HK-2 (cell line): Measurements from ENCODE around the gene SFRP4.

Source experiments
- DNase-seq: peaks from one replicate; pipeline ENCODE4 v3.0.0-alpha.2; 2018; ENCODE audit not compliant: unreplicated experiment

Gene SFRP4

GRCh38 chr7:37925620-37926019, 9.0 kb upstream of the SFRP4 start:
- no peak for DNase-seq

GRCh38 chr7:37924491-37925041, 7.9 kb upstream of the SFRP4 start:
- DNase-seq: no peak

- DNase-seq: no peak
Observed at GRCh38 chr7:37923996-37924395, 7.4 kb upstream of the SFRP4 start.

GRCh38 chr7:37921876-37922275, 5.3 kb upstream of the SFRP4 start:
- DNase-seq: no peak

- peak; percentile 71 for DNase-seq
Observed at GRCh38 chr7:37920849-37921805, 4.5 kb upstream of the SFRP4 start.

GRCh38 chr7:37920305-37920848, 3.8 kb upstream of the SFRP4 start, which contains the start of gene EPDR1:
TSS of gene EPDR1 (plus strand) at chr7:37920640. CDS start at chr7:37920940, 300 bp downstream.
- peak; percentile 80 for DNase-seq

- DNase-seq: no peak
Observed at GRCh38 chr7:37918526-37918925, 1.9 kb upstream of the SFRP4 start.

GRCh38 chr7:37916017-37916672, 472 bp downstream of the SFRP4 start:
- DNase-seq: no peak

- no peak for DNase-seq
Observed at GRCh38 chr7:37915438-37915837, 1.2 kb downstream of the SFRP4 start.

- no peak for DNase-seq
Observed at GRCh38 chr7:37912756-37913155, 3.9 kb downstream of the SFRP4 start.

- DNase-seq: no peak
Observed at GRCh38 chr7:37908221-37908788, 8.3 kb downstream of the SFRP4 start.

- DNase-seq: no peak
Observed at GRCh38 chr7:37901890-37902524, 14.6 kb downstream of the SFRP4 start.

GRCh38 chr7:37901236-37901827, 15.3 kb downstream of the SFRP4 start:
- DNase-seq: no peak

GRCh38 chr7:37899712-37900247, 16.8 kb downstream of the SFRP4 start:
- peak; percentile 10 for DNase-seq

GRCh38 chr7:37894671-37895070, 21.9 kb downstream of the SFRP4 start:
- DNase-seq: no peak

- no peak for DNase-seq
Observed at GRCh38 chr7:37893359-37893758, 23.3 kb downstream of the SFRP4 start.

GRCh38 chr7:37882086-37882485, 34.5 kb downstream of the SFRP4 start:
- DNase-seq: no peak
